HFF-Myc (cell line): Measurements from ENCODE around the gene ZNF718.
"Not testable (repeated sequence)": the region's sequence is repeated elsewhere in the genome, so short reads cannot be mapped to it uniquely, and the experiment has no call there.

Source experiments
- DNase-seq: peaks from one replicate; pipeline ENCODE4 v3.0.0-alpha.2; 2011; ENCODE audit warnings: low read depth; ENCODE audit errors: extremely low read depth
- H3K4me3 ChIP-seq: replicated peaks from 2 replicates; pipeline ENCODE4 v1.5.1; 2011; ENCODE audit warnings: low read depth, mild to moderate bottlenecking, control low read depth, low read length
- TF ChIP-seq, protein P1 (sequence below): IDR thresholded peaks from 2 replicates; pipeline ENCODE4 v1.5.1; 2012; ENCODE audit warnings: mild to moderate bottlenecking, low read depth, low read length, control low read depth; ENCODE audit errors: missing control alignments

The ZNF718 gene

DNA sequence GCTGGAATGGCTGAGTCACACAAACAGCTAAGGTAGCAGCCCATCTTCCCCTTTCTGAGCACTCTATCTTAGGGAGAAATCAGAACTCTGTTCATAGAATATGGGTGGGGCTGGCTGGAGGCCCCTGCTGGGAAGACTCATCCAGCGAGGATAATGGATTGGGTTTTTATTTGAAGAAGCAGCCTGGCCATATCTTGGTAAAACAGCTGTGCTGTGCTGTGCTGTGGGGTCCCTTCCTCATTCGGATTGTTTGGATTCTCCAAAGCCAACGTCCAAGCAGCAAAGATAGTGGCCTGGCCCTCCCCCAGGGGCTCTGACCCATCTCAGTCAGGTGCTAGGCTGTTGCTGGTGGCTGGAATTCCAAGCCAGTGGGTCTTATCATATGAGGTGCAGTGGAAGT is 63.8 kb downstream of the ZNF718 start:
- TF ChIP-seq, protein P1, sequence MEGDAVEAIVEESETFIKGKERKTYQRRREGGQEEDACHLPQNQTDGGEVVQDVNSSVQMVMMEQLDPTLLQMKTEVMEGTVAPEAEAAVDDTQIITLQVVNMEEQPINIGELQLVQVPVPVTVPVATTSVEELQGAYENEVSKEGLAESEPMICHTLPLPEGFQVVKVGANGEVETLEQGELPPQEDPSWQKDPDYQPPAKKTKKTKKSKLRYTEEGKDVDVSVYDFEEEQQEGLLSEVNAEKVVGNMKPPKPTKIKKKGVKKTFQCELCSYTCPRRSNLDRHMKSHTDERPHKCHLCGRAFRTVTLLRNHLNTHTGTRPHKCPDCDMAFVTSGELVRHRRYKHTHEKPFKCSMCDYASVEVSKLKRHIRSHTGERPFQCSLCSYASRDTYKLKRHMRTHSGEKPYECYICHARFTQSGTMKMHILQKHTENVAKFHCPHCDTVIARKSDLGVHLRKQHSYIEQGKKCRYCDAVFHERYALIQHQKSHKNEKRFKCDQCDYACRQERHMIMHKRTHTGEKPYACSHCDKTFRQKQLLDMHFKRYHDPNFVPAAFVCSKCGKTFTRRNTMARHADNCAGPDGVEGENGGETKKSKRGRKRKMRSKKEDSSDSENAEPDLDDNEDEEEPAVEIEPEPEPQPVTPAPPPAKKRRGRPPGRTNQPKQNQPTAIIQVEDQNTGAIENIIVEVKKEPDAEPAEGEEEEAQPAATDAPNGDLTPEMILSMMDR, result no peak
- no peak overlapping the region for H3K4me3 ChIP-seq
- no peak for DNase-seq

DNA sequence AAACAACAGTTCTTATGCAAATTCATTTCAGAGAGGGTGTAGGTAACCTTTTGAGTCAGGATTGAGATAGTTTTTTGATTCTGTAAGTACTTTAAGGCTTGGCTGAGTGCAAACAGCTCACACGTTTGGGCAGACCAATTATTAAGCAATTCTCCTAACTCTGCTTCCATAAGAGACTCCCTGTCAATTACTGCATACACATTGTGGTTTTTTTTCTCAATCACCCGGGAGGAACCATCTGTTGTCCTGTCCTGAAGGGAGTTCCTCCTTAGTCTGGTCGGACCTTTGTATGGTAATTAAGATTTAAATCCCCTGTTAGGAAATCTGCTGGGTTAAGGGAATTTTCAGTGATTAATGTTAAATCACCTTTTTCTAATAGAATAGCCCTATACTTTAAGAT is 70.9 kb downstream of the ZNF718 start:
- not testable (repeated sequence) for H3K4me3 ChIP-seq, DNase-seq

DNA sequence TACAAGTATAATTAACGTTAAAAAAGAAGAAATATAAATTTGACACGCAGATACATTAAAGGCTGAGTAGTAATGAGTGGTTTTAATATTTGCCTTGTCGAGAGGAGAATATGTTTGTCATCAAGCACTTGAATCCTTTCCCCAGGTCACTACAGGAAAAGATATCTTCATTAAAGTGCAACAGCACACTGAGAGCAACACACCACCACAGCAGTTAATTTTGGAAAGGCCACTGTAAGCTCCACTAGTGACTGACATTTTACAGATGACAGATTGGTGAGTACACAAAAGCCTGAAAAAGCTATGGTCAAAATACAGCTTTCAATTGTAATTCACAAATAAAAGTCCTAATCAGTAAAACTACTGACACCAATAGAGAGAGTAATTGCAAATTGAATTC is 76.6 kb downstream of the ZNF718 start:
- no peak for DNase-seq
- no peak overlapping the region for H3K4me3 ChIP-seq
- TF ChIP-seq, protein P1, result no peak

DNA sequence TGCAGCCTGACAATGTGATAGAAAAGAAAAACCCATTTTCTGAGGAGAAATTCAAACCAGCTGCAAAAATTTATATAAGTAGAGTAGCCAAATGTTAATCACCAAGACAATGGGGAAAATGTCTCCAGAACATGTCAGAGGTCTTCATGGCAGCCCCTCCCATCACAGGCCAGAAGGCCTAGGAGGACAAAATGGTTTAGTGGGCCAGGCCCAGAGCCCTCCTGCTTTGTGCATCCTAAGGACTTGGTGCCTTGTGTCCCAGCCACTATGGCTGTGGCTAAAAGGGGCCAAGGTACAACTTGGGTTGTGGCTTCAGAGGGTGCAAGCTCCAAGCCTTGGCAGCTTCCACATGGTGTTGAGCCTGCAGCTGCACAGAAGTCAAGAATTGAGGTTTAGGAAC is 78.5 kb downstream of the ZNF718 start:
- not testable (repeated sequence) for DNase-seq, H3K4me3 ChIP-seq

DNA sequence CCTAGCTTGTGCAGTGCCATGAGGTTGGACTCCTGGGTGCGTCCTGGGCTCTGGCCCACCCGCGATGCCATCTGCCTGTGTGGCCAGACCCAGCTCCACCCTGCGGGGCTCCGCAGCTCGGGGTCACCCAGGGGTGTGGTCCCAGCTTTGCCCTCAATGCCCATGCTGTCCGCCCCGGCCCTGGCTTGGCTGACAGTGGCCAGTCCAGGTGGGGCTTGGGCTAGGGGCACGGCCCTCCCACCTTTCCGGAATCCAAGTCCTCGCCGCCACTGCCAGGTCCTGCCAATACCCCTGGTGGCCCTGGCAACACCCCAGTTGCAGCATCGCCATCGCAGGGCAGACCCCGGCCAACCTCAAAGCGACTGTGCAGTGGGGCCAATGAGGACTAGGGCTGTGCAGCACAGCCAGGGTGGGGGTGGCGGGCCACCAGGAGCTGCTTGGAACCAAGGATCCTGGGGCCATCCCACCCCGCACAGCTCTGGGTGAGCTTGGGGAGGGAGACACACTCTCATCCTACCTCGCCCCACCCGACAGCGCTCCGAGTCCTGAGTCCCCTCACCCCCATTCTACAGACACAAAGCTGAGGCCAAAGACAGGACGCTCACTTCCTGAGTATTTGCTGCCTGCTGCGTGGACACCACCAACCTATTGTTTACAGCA is 80.9 kb downstream of the ZNF718 start:
- no peak overlapping the region for H3K4me3 ChIP-seq
- TF ChIP-seq, protein P1, result no peak
- DNase-seq, result no peak

DNA sequence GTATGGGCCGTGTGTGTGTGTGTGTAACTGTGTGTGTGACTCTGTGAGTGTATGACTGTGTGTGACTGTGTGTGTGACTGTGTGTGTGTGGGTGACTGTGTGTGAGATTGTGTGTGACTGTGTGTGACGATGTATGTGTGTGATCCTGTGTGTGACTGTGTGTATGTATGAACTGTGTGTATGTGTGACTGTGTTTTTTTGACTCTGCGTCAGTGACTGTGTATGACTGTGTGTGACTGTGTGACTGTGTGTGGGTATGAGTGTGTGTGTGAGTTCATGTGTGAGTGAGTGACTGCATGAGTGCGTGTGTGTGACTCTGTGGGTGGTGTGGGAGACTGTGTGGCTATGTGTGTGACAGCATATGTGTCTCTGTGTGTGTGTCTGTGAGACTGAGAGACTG is 81.8 kb downstream of the ZNF718 start:
- no peak overlapping the region for H3K4me3 ChIP-seq
- TF ChIP-seq, protein P1, result no peak
- no peak for DNase-seq

DNA sequence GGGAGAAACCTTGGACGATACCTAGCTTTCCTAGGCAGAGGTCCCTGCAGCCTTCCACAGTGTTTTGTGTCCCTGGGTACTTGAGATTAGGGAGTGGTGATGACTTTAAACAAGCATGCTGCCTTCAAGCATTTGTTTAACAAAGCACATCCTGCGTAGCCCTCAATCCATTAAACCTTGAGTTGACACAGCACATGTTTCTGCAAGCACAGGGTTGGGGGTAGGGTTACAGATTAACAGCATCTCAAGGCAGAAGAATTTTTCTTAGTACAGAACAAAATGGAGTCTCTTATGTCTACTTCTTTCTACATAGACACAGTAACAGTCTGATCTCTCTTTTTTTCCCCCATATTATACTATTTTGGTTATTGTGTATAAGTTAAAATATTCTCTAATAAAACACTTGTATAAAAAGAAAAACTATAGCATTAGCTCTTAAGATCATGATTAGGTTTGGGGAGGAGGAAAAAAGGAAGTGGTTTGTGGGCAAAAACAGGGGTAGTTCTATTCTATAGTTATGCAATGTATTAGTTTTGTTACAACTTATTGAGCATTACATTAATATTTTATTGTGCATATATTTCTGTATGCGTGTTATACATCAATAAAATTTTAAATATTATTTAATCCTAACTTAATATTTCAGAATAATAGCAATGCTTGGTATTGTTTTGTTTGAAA is 84.3 kb downstream of the ZNF718 start:
- not testable (repeated sequence) for H3K4me3 ChIP-seq, DNase-seq

DNA sequence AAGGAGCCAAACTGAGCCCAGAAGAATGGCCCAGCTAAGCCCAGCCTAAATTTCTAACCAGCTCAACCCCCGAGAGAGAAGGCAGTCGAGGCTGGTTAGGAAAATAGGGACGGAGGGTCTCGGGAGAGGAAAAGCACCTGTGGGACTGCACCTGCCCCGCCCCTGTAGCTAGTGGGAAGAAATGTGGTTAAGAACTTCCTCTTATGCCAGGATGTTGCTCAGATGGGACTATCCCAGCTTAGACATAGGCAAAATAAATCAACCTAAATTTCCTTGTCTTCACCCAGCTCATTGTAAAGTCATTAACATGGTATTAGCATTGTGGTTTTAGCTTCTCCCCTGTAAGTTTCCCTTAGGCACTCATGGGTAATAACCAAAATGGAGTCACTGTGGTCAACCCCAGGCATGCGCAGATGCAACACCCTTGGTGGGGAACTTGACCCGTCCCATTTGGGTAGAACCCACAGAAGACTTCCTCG is 86.8 kb downstream of the ZNF718 start:
- no peak for DNase-seq
- no peak overlapping the region for H3K4me3 ChIP-seq

More for the DNA sequence above, 86.8 kb downstream of the ZNF718 start:
- TF ChIP-seq, protein P1, result no peak
